Osteoblast (primary cell): Measurements from ENCODE around the gene CST9. TPM values are rescaled to one million over a fixed set of nuclear protein-coding genes. Genes with fewer than 3 reads are reported as not detected.

Source experiments
- DNase-seq: peaks from one replicate; pipeline ENCODE4 v3.0.0; 2011; ENCODE audit warnings: low spot score, mixed read lengths; ENCODE audit not compliant: insufficient read length; ENCODE audit errors: missing footprints
- H2AFZ ChIP-seq: 2 replicates; pipeline ENCODE4 v1.6.0; 2011; ENCODE audit warnings: mild to moderate bottlenecking, low read length
- H3K27ac ChIP-seq: 2 replicates; pipeline ENCODE4 v1.5.1; 2011; ENCODE audit warnings: mild to moderate bottlenecking, low read depth, low read length, moderate library complexity
- H3K27me3 ChIP-seq: 2 replicates; pipeline ENCODE4 v1.6.0; 2012; ENCODE audit warnings: mild to moderate bottlenecking, control low read depth, inconsistent platforms, low read length, moderate library complexity; ENCODE audit not compliant: insufficient read depth
- H3K36me3 ChIP-seq: 2 replicates; pipeline ENCODE4 v1.5.1; 2011; ENCODE audit warnings: mild to moderate bottlenecking, low read length, control low read depth, moderate library complexity; ENCODE audit not compliant: insufficient read depth
- H3K4me1 ChIP-seq: 2 replicates; pipeline ENCODE4 v1.5.1; 2011; ENCODE audit warnings: mild to moderate bottlenecking, low read length, control low read depth, moderate library complexity; ENCODE audit not compliant: insufficient read depth
- H3K4me2 ChIP-seq: 2 replicates; pipeline ENCODE4 v1.6.0; 2011; ENCODE audit warnings: mild to moderate bottlenecking, low read length; ENCODE audit not compliant: insufficient read depth
- H3K4me3 ChIP-seq: fragments of 200-600 bp; sonication (generic); 3 replicates; pipeline ENCODE4 v1.5.1; 2012; ENCODE audit warnings: mild to moderate bottlenecking, low read length, inconsistent platforms; ENCODE audit not compliant: insufficient read depth
- H3K79me2 ChIP-seq: 2 replicates; pipeline ENCODE4 v1.6.0; 2012; ENCODE audit warnings: mild to moderate bottlenecking, low read length, control low read depth, inconsistent platforms; ENCODE audit not compliant: insufficient read depth
- H3K9me3 ChIP-seq: 2 replicates; pipeline ENCODE4 v1.5.1; 2011; ENCODE audit warnings: low read depth, low read length, control low read depth
- H4K20me1 ChIP-seq: 2 replicates; pipeline ENCODE4 v1.6.0; 2012; ENCODE audit warnings: mild to moderate bottlenecking, low read length, control low read depth; ENCODE audit not compliant: insufficient read depth
- total RNA-seq: library from RNA; depleted of rRNA; stranded (reverse); fragments of >200 nt; gene quantifications from 2 replicates; pipeline ENCODE4 v1.2.3, GENCODE V29; 2012
- TF ChIP-seq, protein P1 (sequence below): IDR thresholded peaks from 2 replicates; pipeline ENCODE4 v1.5.1; 2011; ENCODE audit warnings: mild to moderate bottlenecking, low read depth, low read length, moderate library complexity; ENCODE audit errors: extremely low read depth

Gene CST9
- total RNA-seq, 1 donor, result not detected

DNA sequence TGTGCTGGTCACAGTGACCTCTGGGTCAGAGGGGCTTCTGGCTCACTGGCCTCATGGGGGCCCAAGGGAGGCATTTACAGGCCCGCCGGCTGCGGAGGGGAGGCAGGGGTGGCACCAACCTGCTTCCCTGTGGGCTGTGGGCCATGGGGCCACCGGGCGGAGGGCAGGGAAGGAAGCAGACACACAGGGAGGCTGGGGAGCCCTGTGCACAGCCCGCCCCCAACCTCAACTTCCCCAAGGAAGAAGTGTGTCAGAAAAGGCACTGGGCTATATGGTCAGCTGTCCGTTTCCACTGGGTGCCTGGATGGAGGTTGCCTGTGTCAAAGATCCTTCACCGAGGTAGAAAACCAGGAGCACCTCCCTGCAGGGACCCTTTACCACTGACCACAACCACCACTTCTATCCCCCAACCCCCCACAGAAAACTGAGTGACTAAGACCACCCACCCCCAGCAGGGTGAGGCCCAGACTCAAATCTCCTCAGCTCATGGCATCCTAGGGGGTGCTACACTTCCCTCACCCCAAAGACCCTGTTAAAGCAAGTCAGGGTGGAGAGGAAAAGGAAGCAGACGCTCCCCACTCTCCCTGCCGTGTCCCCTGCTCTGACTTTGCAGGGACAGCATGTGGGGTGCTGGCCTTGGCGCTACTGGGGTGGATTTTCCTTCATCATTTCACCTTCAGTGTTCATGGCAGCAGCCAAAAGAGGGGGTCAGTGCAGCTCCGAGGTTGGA lies 26.4 kb upstream of the CST9 start:
- Histone ChIP-seq H3K9me3 (no peaks in the 10 kb centered on the region), H3K79me2 (peaks cover 25% of the 10 kb centered on the region), H4K20me1 (peaks cover 24% of the 10 kb centered on the region), H3K27me3 (no peaks in the 10 kb centered on the region), H3K36me3 (peaks cover 20% of the 10 kb centered on the region), H3K4me2 (no peak overlapping the region), H2AFZ (no peak overlapping the region), H3K4me1 (peaks cover 25% of the 10 kb centered on the region), H3K4me3 (no peak overlapping the region), H3K27ac (no peak overlapping the region)
- TF ChIP-seq, protein P1, sequence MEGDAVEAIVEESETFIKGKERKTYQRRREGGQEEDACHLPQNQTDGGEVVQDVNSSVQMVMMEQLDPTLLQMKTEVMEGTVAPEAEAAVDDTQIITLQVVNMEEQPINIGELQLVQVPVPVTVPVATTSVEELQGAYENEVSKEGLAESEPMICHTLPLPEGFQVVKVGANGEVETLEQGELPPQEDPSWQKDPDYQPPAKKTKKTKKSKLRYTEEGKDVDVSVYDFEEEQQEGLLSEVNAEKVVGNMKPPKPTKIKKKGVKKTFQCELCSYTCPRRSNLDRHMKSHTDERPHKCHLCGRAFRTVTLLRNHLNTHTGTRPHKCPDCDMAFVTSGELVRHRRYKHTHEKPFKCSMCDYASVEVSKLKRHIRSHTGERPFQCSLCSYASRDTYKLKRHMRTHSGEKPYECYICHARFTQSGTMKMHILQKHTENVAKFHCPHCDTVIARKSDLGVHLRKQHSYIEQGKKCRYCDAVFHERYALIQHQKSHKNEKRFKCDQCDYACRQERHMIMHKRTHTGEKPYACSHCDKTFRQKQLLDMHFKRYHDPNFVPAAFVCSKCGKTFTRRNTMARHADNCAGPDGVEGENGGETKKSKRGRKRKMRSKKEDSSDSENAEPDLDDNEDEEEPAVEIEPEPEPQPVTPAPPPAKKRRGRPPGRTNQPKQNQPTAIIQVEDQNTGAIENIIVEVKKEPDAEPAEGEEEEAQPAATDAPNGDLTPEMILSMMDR, result no peak
- DNase-seq, result no peak

DNA sequence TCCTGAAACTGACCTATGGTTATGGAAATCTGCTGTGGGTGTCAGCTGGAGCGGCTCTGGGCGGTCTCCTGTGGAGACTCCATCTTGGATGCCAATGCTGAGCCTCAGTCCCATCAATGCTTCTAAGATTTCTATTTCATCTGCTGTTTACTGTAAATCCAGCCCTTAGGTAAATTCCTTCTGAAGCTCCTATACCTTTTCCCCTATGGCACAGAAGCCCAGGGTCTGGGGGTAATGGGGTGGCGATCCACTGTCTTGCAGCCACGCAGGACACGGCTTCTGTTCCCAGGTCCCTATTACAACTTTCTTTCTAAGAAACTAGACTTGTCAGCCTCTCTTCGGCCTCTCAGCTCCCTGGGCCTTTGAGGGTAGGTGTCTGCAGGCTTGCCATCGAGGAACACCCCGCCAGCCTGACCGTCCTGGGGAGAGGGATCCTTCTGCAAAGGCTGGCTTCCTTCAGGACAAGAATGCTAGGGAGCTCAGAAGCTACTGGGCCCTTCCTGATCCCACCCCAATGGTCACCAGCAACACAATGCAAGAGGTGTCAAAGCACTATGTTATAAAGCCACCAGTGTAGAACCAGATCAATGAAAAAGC lies 25.6 kb upstream of the CST9 start:
- no peak overlapping the region for H3K4me3 ChIP-seq
- H3K36me3 ChIP-seq, result peaks cover 20% of the 10 kb centered on the region
- no peak overlapping the region for H3K4me2 ChIP-seq
- H2AFZ ChIP-seq, result no peak overlapping the region
- H3K4me1 ChIP-seq, result peaks cover 19% of the 10 kb centered on the region
- peaks cover 17% of the 10 kb centered on the region for H3K79me2 ChIP-seq
- no peaks in the 10 kb centered on the region for H3K9me3 ChIP-seq
- TF ChIP-seq, protein P1, result no peak
- no peaks in the 10 kb centered on the region for H3K27me3 ChIP-seq
- peaks cover 18% of the 10 kb centered on the region for H4K20me1 ChIP-seq
- no peak overlapping the region for H3K27ac ChIP-seq
- no peak for DNase-seq

DNA sequence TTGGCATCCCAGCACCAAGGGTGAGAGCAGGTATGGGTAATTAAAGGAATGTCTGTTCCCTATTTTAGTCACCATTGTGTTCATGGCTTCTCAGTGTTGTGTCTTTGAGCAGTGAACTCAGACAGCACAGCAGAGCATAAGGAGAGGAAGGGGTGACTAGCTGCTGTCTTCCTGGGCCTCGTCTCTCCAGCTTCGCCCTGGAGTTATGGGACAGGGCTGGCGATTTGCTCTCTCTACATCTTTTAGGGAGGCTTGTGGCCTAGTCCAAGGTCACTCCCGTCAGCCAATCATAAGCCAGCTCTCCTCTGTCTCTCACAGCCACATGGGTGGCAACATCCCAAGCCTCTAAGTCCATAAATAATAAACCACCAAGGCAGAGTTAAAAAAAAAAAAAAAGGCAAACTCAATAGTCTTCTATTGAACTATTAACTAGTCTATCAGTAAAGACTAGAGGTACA lies 24.7 kb upstream of the CST9 start:
- no peak for DNase-seq
- Histone ChIP-seq H3K4me1 (peaks cover 16% of the 10 kb centered on the region), H3K27me3 (no peaks in the 10 kb centered on the region), H2AFZ (no peak overlapping the region), H3K9me3 (no peaks in the 10 kb centered on the region), H3K4me3 (no peak overlapping the region), H4K20me1 (peaks cover 9% of the 10 kb centered on the region), H3K4me2 (no peak overlapping the region), H3K79me2 (peaks cover 8% of the 10 kb centered on the region), H3K36me3 (peaks cover 20% of the 10 kb centered on the region), H3K27ac (no peak overlapping the region)
- TF ChIP-seq, protein P1, result no peak
